Measurements from ENCODE around the gene FZD8.
A peak's percentile ranks its signal among the peaks of the same experiment; 100 is the strongest.
"Not testable (repeated sequence)": the region's sequence is repeated elsewhere in the genome, so short reads cannot be mapped to it uniquely, and the experiment has no call there.

FZD8 gene

DNA sequence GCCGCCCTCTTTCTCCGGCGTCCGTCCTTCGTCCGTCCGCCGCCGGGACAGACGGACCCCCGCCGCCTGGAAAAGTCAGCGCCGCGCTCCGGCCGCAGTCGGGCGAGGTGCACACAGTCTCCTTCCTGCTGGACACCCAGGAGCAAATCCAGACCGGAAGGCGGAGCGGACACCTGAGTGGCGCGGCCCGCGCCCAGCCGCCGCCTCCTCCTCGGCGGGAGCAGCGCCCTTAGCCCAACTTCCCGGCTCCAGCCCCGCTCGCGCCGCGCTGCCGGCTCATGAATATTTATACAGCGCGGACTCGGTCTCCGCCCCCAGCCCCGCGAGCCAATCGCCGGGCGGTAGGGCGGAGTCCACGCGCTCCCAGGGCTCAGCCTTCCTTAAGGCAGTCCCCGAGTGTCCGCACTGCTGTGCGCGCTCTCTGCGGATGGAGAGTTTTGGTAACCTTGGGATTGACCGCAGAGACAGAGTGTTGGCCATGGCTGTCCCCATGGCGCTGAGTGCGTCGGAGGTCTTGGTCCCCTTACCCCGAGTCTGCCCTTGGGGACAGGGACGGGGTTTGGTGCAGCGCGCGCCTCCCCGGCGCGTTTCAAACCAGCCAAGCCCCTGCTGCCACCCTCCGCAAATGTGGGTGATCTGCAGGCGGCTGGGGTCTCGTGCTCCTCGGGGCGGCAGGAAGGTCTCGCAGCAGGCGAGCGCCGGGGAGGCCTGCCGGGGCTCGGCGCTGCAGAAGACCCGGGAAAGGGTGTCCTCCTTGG is at the start of gene FZD8:
FZD8 (minus strand) TSS at position 262 of the 758 bp plus-strand sequence. CDS start 867 bp downstream, outside the sequence.
- DNase-seq, result peak; percentile 35

DNA sequence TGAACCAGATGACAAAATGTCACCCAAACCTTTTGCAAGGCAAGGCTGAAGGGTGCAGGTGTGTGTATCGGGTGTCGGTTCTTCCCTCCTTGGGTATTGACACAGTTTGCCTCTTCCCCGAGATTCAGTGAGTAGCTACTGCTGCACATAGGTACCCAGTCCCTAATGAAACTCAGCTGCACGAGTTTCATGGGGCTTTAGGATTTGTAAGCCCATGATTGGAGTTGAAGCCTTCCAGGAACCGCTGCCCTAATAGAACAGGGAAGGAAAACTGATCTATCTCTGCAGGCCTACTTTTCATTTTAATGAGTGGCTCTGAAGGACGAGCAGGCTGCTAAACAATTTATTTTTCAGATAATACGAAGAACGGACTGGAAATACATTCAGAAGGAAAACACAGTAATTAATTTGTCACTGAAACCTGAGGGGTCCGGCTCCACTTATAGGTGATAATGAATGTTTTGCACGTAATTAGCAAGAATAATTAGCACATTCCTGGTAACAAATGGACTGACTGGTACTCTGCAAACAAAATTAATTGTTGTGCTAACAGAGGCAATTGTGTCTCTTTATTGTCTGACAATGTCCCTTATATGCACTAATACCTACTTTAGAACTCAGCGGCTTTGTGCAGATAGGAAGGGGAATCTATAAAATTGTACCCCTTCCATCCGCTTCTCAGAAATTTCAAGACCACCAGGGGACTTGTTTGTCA is 49.6 kb upstream of the FZD8 start:
- DNase-seq, result no peak

DNA sequence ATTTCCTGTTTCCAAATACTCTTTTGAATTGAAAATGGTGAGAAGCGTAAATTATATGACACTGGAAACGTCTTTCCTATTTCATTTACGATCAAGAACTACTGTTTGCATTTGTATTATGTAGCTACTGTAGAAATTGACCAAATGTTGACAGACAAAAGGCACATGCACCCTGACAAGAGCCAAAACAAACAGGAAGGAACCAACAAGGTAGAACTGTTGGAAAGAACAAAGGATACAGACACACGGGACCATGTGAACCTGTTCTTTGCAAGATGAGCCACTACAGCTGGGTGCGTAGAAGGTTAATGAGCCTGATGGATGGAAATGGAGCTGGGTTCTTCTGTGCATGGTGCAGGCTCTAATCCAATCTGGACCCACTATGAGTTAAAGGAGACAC is 48.4 kb upstream of the FZD8 start:
- no peak for DNase-seq

DNA sequence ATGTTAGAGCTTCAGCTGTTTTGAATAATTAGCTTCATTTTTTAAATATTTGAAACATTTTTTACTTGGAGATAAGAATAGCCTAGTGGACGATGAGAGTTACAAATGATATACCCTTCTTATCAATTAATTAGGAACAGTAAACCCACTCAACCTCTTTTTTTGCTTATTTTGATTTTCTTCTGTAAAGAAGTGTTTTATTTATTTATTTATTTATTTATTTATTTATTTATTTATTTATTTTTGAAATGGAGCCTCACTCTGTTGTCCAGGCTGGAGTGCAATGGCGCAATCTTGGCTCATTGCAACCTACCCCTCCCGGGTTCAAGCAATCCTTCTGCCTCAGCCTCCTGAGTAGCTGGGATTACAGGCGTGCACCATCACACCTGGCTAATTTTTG is 43.8 kb upstream of the FZD8 start:
- DNase-seq, result not testable (repeated sequence)

DNA sequence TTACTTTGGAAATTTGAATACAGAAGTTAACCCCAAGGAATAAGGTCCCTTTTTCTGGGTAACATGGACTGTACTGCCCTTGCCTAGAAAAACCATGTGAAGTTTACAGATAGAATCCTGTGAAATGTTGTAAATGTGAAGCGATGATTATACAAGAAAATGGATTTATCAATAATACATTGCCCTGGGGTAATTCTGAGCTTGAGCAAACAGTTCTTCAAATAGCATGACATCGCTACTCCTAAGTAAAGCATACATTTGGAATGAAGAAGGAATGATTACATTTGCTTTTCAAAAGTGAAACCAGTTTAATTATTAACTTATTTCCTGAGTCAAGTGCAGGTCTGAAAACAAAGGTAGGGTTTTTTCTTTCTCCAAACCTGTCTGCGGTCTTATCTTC is 43.3 kb upstream of the FZD8 start:
- DNase-seq, result no peak

DNA sequence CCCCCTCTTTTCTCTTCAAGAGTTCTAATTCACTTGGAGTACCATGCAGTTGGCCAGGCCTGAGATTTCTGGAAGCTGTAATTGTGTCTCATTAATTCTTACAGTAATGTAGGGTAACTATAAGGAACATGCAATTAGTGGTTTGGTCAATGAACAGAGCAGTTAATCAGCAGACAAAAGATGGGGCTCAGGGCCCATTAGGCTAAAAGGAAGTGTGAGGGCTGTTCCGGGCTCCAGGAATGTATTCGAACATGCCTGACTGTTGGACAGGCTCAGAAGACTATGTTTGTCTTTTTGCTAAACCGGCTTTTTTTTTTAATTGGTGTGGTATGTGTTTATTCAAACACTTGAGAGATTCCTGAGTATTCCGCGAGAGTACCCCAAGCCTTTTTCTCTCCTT is 42.5 kb upstream of the FZD8 start:
- DNase-seq, result no peak

- DNase-seq, result no peak
These were observed 33.8 kb upstream of the FZD8 start for GRCh38 chr10:35675846-35676245.

- DNase-seq, result no peak
These were observed 32.7 kb upstream of the FZD8 start for GRCh38 chr10:35674843-35675242.

DNA sequence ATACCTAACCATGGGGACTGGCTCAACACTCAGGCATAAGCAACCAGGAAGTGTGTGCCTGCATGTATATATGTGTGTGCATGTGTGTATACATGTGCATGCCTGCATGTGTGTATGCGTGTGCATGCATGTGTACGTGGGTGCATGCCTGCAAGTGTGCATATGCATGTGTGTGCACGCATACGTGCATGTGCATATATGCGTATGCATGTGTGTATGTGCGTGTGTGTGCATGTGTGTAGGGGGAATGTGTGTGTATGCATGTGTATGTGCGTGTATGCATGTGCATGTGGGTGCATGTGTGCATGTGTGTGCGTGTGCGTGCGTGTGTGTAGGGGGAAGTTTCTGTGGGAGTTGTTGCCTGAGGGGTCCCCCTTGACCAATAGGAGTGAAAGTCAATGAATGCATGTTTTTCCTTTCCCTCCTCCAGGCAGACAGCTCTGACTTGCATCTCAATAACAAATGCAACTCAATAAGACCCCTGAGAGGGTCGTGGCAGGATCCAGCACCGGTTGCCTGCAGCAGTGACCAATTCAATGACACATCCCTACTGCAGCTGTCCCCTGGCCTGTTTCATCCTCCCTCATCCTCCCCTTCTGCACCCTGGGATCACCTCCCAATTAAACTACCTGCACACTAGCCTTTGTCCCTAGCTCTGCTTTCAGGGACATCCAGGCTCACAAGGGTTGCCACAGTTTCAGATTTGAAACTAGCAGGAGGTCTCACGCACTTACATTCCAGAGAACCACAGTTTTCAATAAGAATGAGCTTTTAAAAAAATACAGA is 27.0 kb upstream of the FZD8 start:
- no peak for DNase-seq

GRCh38 chr10:35667971-35668370 is 25.9 kb upstream of the FZD8 start:
- no peak for DNase-seq

GRCh38 chr10:35667270-35667889 is 25.3 kb upstream of the FZD8 start:
- no peak for DNase-seq

DNA sequence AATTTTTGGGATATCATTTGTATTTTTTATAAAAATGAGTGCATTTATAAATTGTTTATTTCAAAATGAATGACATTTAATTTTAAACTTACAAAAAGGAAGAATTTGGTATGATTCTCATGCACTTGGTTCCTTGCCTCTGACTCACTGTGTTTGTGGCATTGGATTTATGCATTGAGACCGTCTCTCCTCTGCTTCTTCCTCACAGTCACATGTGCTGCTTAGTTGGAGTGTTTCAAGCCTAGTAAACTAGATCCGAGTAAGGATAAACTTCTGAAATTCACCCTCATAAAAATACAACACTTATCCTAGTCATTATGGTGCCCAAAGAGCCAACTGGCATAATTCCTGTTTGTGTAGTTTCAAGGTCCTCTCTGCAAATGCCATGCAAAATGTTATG is 19.1 kb upstream of the FZD8 start:
- no peak for DNase-seq

DNA sequence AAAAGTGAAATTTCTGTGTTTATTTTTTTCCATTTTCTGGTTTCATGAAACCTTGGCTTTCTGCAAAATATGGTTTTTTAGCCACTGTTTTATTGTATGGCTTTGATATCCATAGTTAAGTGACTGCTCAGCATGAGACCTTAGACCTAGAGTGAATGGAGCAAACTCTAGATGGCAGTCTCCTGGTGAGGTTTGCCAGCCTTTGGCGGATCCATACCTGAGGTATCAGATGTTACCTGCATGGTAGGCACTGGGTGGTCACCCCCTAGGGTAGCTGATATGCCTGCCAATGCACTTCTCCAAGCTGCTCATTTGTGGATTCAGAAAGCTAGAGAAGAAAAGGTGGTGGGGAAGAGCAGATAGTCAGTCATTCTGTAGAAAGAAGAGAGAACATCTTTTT is 17.4 kb upstream of the FZD8 start:
- no peak for DNase-seq

GRCh38 chr10:35657621-35658020 is 15.5 kb upstream of the FZD8 start:
- DNase-seq, result no peak

- DNase-seq, result no peak
These were observed 10.7 kb upstream of the FZD8 start for GRCh38 chr10:35652824-35653223.

- DNase-seq, result no peak
These were observed 8.8 kb upstream of the FZD8 start for GRCh38 chr10:35650894-35651293.

GRCh38 chr10:35644050-35644950 is 2.2 kb upstream of the FZD8 start:
- no peak for DNase-seq

DNA sequence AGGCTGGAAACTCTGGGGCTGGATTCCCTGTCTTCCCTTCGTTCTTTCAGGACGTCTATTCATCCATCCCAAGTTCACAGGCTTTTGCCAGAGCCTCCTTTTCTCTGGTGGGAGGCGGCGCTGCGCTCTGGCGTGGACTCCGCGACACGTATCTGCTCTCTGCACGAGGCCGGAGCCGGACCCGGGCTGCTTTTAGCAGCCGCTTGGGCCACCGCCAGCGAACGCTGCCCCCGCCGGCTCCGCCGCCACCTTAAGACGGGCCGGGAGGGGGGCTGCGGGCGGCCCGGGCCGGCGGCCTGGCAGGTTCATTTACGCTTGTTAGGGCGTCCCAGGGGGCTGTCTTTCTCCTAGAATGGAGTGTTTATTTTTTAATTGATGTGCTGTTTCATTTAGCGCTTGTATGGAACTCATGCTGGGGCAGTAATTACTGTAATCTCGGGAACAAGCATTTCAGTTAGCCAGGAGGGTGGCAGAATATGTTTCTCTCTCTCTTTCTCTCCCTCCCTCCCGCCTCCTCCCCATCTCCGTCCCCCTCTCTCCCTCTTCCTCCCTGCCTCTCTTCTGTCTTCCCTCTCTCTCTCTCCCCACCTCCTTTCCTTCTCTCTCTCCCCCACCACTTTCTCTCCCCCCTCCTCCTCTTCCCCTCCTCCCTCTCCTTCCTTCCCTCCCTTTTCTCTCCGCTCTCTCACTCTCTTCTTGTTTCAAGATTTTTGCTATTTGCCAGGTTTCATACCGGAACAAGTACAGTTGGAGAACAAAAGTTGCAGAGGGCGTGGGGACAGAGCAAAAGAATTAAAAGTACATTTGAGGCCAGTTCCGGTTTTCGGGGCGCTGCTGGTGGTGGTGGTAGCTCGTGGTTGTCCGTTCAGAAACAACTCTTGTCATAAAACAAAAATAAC is 1.3 kb upstream of the FZD8 start:
- no peak for DNase-seq

DNA sequence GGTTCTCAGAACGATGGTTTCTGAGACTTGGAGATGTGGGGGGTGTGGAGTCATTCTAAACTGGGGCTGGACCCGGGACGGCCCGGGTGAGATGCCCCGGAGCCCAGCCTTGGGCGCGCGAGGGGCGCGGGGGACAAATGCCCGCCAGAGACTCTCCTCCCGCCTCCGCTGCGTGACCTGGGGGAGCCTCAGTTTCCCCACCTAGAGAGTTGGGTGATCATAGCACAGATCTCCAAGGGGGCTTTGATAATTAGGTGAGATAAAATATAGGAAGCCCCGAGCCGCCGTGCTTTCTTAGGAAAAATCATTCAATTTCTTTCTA is 658 bp upstream of the FZD8 start:
- DNase-seq, result no peak

DNA sequence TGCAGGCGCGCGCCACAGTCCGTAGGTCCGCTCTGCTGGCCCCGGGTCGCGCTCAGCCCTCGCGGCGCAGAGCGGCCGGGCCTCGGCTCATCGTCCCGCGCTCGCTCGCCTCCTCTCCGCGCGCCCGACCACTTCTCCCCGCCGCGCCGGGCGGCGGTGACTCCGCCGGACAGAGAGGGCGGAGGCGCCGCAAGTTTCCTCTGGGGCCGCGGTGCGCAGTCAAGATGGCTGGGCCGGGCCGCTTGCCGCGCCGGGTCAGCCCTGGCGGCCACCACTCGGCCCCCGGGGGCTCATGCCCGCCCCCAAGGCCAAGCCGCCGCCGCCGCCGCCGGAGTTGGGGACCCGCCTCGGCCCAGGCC is 441 bp downstream of the FZD8 start:
- no peak for DNase-seq

DNA sequence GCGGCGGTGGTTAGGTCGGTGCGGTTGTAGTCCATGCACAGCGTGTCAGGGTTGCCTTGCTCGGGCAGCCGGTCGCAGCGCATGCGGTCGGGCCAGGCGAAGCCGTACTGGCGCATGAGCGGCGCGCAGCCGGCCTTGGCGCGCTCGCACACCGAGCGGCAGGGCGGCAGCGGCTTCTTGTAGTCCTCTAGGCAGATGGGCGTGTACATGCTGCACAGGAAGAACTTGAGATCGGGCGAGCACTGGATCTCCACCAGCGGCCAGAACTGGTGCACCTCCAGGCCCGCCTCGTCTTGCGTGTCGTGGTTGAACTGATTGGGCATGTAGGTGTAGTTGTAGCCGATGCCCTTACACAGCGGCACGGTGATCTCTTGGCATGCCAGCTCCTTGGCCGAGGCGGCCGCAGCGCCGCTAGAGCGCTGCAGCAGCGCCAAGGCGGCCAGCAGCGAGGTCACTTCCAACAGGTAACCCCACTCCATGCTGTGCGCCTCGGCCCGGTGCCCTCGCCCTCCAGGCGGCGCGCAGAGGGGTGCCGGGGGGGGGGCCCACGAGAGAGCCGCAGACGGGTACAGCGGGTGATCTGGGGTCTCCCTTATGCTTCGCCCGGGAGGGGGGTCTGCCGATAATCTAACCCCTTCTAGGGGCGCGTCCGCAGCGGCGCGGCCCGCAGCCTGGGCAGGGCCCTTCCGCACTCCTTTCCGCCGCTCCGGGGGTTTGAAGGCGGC is 983 bp downstream of the FZD8 start:
- no peak for DNase-seq
